HEK293T (cell line): ENCODE measurements around the gene MYD88.

Experiments
- BHLHE40 ChIP-seq: fragments of 450-650 bp; IDR thresholded peaks from 2 replicates; pipeline ENCODE4 v1.6.1; 2016; ENCODE audit warnings: mild to moderate bottlenecking, moderate library complexity, borderline replicate concordance
- ELF4 ChIP-seq: fragments of 450-650 bp; IDR thresholded peaks from 2 replicates; pipeline ENCODE4 v1.6.1; 2017; ENCODE audit warnings: antibody characterized with exemption
- FOXA1 ChIP-seq: fragments of 450-650 bp; IDR thresholded peaks from 2 replicates; pipeline ENCODE4 v1.6.1; 2016; ENCODE audit warnings: mild to moderate bottlenecking
- FOXK2 ChIP-seq: fragments of 450-650 bp; IDR thresholded peaks from 2 replicates; pipeline ENCODE4 v1.6.1; 2016; ENCODE audit warnings: mild to moderate bottlenecking
- FOXM1 ChIP-seq: fragments of 450-650 bp; IDR thresholded peaks from 2 replicates; pipeline ENCODE4 v1.6.1; 2017; ENCODE audit warnings: mild to moderate bottlenecking, borderline replicate concordance
- L3MBTL2 ChIP-seq: fragments of 450-650 bp; conservative IDR thresholded peaks from 2 replicates; pipeline ENCODE4 v1.6.1; 2016; ENCODE audit warnings: mild to moderate bottlenecking
- SP1 ChIP-seq: fragments of 450-650 bp; IDR thresholded peaks from 2 replicates; pipeline ENCODE4 v1.6.1; 2017
- SUZ12 ChIP-seq: fragments of 450-650 bp; IDR thresholded peaks from 2 replicates; pipeline ENCODE4 v1.6.1; 2016; ENCODE audit warnings: mild to moderate bottlenecking
- TARDBP ChIP-seq: fragments of 450-650 bp; IDR thresholded peaks from 2 replicates; pipeline ENCODE4 v1.6.1; 2016
- ZNF384 ChIP-seq: fragments of 450-650 bp; IDR thresholded peaks from 2 replicates; pipeline ENCODE4 v1.6.1; 2016

- TF ChIP-seq ZNF384, result no peak
- no peak for TF ChIP-seq FOXK2
- no peak for TF ChIP-seq SP1
- TF ChIP-seq FOXA1, result no peak
- no peak for TF ChIP-seq TARDBP
- TF ChIP-seq SUZ12, result no peak
- no peak for TF ChIP-seq BHLHE40
- TF ChIP-seq FOXM1, result no peak
- TF ChIP-seq L3MBTL2, result no peak
- no peak for TF ChIP-seq ELF4
These were observed 8.0 kb downstream of the MYD88 start for GRCh38 chr3:38146504-38146903.
